ENCODE data around the gene NAA30.

NAA30 gene

GRCh38 chr14:57402173-57402852 lies 11.9 kb downstream of the NAA30 start:
- H3K27ac ChIP-seq, result 0 out of 2 replicates have a peak overlapping the region, but pooled peaks have one; percentile 38
- H3K36me3 ChIP-seq (ENCODE audit: insufficient read depth, low read length), result peaks cover 64% of the 10 kb centered on the region
- H3K4me3 ChIP-seq, result no peak overlapping the region
- H3K9ac ChIP-seq (ENCODE audit: insufficient read length), result peak overlapping the region; percentile 45
- no peak for TF ChIP-seq POLR2AphosphoS5 (IDR thresholded peaks at IDR 0.05; ENCODE audit: borderline replicate concordance, low read depth, low read length)
- no peak for TF ChIP-seq FOXP2 (optimal IDR thresholded peaks at IDR 0.05; ENCODE audit: control extremely low read depth, extremely low read length, insufficient read depth)
- no peak for TF ChIP-seq EZH2 (IDR thresholded peaks at IDR 0.05)
- DNase-seq (ENCODE audit: low read depth, low spot score), result no peak
- no peaks in the 10 kb centered on the region for H3K9me3 ChIP-seq (ENCODE audit: low read depth, low read length)

GRCh38 chr14:57403521-57403864 lies 13.1 kb downstream of the NAA30 start:
- TF ChIP-seq EZH2 (IDR thresholded peaks at IDR 0.05) (no peak), POLR2AphosphoS5 (IDR thresholded peaks at IDR 0.05; ENCODE audit: borderline replicate concordance, low read depth, low read length) (no peak), FOXP2 (optimal IDR thresholded peaks at IDR 0.05; ENCODE audit: control extremely low read depth, extremely low read length, insufficient read depth) (no peak)
- DNase-seq (ENCODE audit: low read depth, low spot score), result no peak
- Histone ChIP-seq H3K9me3 (ENCODE audit: low read depth, low read length) (no peaks in the 10 kb centered on the region), H3K27ac (no peak overlapping the region), H3K36me3 (ENCODE audit: insufficient read depth, low read length) (peaks cover 61% of the 10 kb centered on the region), H3K9ac (ENCODE audit: insufficient read length) (no peak overlapping the region), H3K4me3 (no peak overlapping the region)

GRCh38 chr14:57405562-57405961 lies 15.2 kb downstream of the NAA30 start:
- H3K36me3 ChIP-seq (ENCODE audit: insufficient read depth, low read length), result peaks cover 71% of the 10 kb centered on the region
- no peak overlapping the region for H3K4me3 ChIP-seq
- DNase-seq (ENCODE audit: low read depth, low spot score), result no peak
- H3K9ac ChIP-seq (ENCODE audit: insufficient read length), result no peak overlapping the region
- H3K9me3 ChIP-seq (ENCODE audit: low read depth, low read length), result no peaks in the 10 kb centered on the region
- no peak for TF ChIP-seq FOXP2 (optimal IDR thresholded peaks at IDR 0.05; ENCODE audit: control extremely low read depth, extremely low read length, insufficient read depth)
- TF ChIP-seq POLR2AphosphoS5 (IDR thresholded peaks at IDR 0.05; ENCODE audit: borderline replicate concordance, low read depth, low read length), result no peak
- TF ChIP-seq EZH2 (IDR thresholded peaks at IDR 0.05), result no peak
- H3K27ac ChIP-seq, result no peak overlapping the region

- Histone ChIP-seq H3K9me3 (ENCODE audit: low read depth, low read length) (no peaks in the 10 kb centered on the region), H3K36me3 (ENCODE audit: insufficient read depth, low read length) (peaks cover 55% of the 10 kb centered on the region), H3K4me3 (no peak overlapping the region), H3K9ac (ENCODE audit: insufficient read length) (no peak overlapping the region), H3K27ac (no peak overlapping the region)
- no peak for TF ChIP-seq EZH2 (IDR thresholded peaks at IDR 0.05)
- no peak for TF ChIP-seq FOXP2 (optimal IDR thresholded peaks at IDR 0.05; ENCODE audit: control extremely low read depth, extremely low read length, insufficient read depth)
- TF ChIP-seq POLR2AphosphoS5 (IDR thresholded peaks at IDR 0.05; ENCODE audit: borderline replicate concordance, low read depth, low read length), result no peak
- no peak for DNase-seq (ENCODE audit: low read depth, low spot score)
Measured at GRCh38 chr14:57408037-57408436, 17.7 kb downstream of the NAA30 start.

- H3K27ac ChIP-seq, result no peak overlapping the region
Measured at GRCh38 chr14:57408634-57409033, 18.2 kb downstream of the NAA30 start.

GRCh38 chr14:57412341-57412740 lies 22.0 kb downstream of the NAA30 start:
- no peak for DNase-seq (ENCODE audit: low read depth, low spot score)
- no peak for TF ChIP-seq EZH2 (IDR thresholded peaks at IDR 0.05)
- TF ChIP-seq FOXP2 (optimal IDR thresholded peaks at IDR 0.05; ENCODE audit: control extremely low read depth, extremely low read length, insufficient read depth), result no peak
- no peak for TF ChIP-seq POLR2AphosphoS5 (IDR thresholded peaks at IDR 0.05; ENCODE audit: borderline replicate concordance, low read depth, low read length)
- H3K36me3 ChIP-seq (ENCODE audit: insufficient read depth, low read length), result peaks cover 22% of the 10 kb centered on the region
- no peaks in the 10 kb centered on the region for H3K9me3 ChIP-seq (ENCODE audit: low read depth, low read length)
- no peak overlapping the region for H3K27ac ChIP-seq
- no peak overlapping the region for H3K9ac ChIP-seq (ENCODE audit: insufficient read length)
- no peak overlapping the region for H3K4me3 ChIP-seq

More at GRCh38 chr14:57408634-57409033, 18.2 kb downstream of the NAA30 start:
- H3K9ac ChIP-seq (ENCODE audit: insufficient read length), result no peak overlapping the region
- H3K4me3 ChIP-seq, result no peak overlapping the region
- DNase-seq (ENCODE audit: low read depth, low spot score), result no peak
- no peaks in the 10 kb centered on the region for H3K9me3 ChIP-seq (ENCODE audit: low read depth, low read length)
- TF ChIP-seq EZH2 (IDR thresholded peaks at IDR 0.05), result no peak
- no peak for TF ChIP-seq FOXP2 (optimal IDR thresholded peaks at IDR 0.05; ENCODE audit: control extremely low read depth, extremely low read length, insufficient read depth)
- no peak for TF ChIP-seq POLR2AphosphoS5 (IDR thresholded peaks at IDR 0.05; ENCODE audit: borderline replicate concordance, low read depth, low read length)
- H3K36me3 ChIP-seq (ENCODE audit: insufficient read depth, low read length), result peaks cover 50% of the 10 kb centered on the region

GRCh38 chr14:57413849-57414248 lies 23.5 kb downstream of the NAA30 start:
- no peak for TF ChIP-seq POLR2AphosphoS5 (IDR thresholded peaks at IDR 0.05; ENCODE audit: borderline replicate concordance, low read depth, low read length)
- no peak for TF ChIP-seq FOXP2 (optimal IDR thresholded peaks at IDR 0.05; ENCODE audit: control extremely low read depth, extremely low read length, insufficient read depth)
- TF ChIP-seq EZH2 (IDR thresholded peaks at IDR 0.05), result no peak
- Histone ChIP-seq H3K9ac (ENCODE audit: insufficient read length) (no peak overlapping the region), H3K36me3 (ENCODE audit: insufficient read depth, low read length) (peaks cover 13% of the 10 kb centered on the region), H3K4me3 (no peak overlapping the region), H3K27ac (no peak overlapping the region), H3K9me3 (ENCODE audit: low read depth, low read length) (no peaks in the 10 kb centered on the region)
- no peak for DNase-seq (ENCODE audit: low read depth, low spot score)

GRCh38 chr14:57417228-57417627 lies 26.8 kb downstream of the NAA30 start:
- H3K36me3 ChIP-seq (ENCODE audit: insufficient read depth, low read length), result no peaks in the 10 kb centered on the region
- TF ChIP-seq EZH2 (IDR thresholded peaks at IDR 0.05), result no peak
- no peak for TF ChIP-seq POLR2AphosphoS5 (IDR thresholded peaks at IDR 0.05; ENCODE audit: borderline replicate concordance, low read depth, low read length)
- no peak for TF ChIP-seq FOXP2 (optimal IDR thresholded peaks at IDR 0.05; ENCODE audit: control extremely low read depth, extremely low read length, insufficient read depth)
- no peak overlapping the region for H3K9ac ChIP-seq (ENCODE audit: insufficient read length)
- no peak overlapping the region for H3K27ac ChIP-seq
- no peaks in the 10 kb centered on the region for H3K9me3 ChIP-seq (ENCODE audit: low read depth, low read length)
- no peak overlapping the region for H3K4me3 ChIP-seq
- DNase-seq (ENCODE audit: low read depth, low spot score), result no peak

- no peak overlapping the region for H3K9ac ChIP-seq (ENCODE audit: insufficient read length)
- H3K36me3 ChIP-seq (ENCODE audit: insufficient read depth, low read length), result no peaks in the 10 kb centered on the region
- DNase-seq (ENCODE audit: low read depth, low spot score), result no peak
- H3K27ac ChIP-seq, result no peak overlapping the region
- H3K4me3 ChIP-seq, result no peak overlapping the region
- TF ChIP-seq EZH2 (IDR thresholded peaks at IDR 0.05), result no peak
- no peaks in the 10 kb centered on the region for H3K9me3 ChIP-seq (ENCODE audit: low read depth, low read length)
Measured at GRCh38 chr14:57418999-57419398, 28.6 kb downstream of the NAA30 start.

Data from SK-N-MC (cell line).